Peyer's patch (tissue), 4 donors: ENCODE data around the gene NDST3. TPM values are rescaled to one million over a fixed set of nuclear protein-coding genes. Genes with fewer than 3 reads are reported as not detected.
"Not testable (repeated sequence)": the region's sequence is repeated elsewhere in the genome, so short reads cannot be mapped to it uniquely, and the experiment has no call there.

ENCODE experiments used
- DNase-seq, 3 donors: peaks; one replicate each; pipeline ENCODE4 v3.0.0-alpha.2; 2017 to 2019
- H3K27ac ChIP-seq, 4 donors: fragments of 200-600 bp; sonication (generic); one replicate each; pipeline ENCODE4 v1.5.1; 2016 to 2019
- H3K27me3 ChIP-seq, 2 donors: fragments of 200-600 bp; sonication (generic); one replicate each; pipeline ENCODE4 v1.5.1; 2019
- H3K36me3 ChIP-seq, 3 donors: fragments of 200-600 bp; sonication (generic); one replicate each; pipeline ENCODE4 v1.5.1; 2016 to 2019
- H3K4me1 ChIP-seq, 4 donors: fragments of 200-600 bp; sonication (generic); one replicate each; pipeline ENCODE4 v1.5.1; 2016 to 2019
- H3K4me3 ChIP-seq, 4 donors: fragments of 200-600 bp; sonication (generic); 1 replicate in 3 of 4; 2 replicates in 1 of 4; pipeline ENCODE4 v1.5.1; 2016 to 2019; ENCODE audit warnings: mild to moderate bottlenecking in 1 of 4
- H3K9me3 ChIP-seq, 4 donors: fragments of 200-600 bp; sonication (generic); one replicate each; pipeline ENCODE4 v1.5.1; 2016 to 2019; ENCODE audit warnings: mild to moderate bottlenecking in 1 of 4
- POLR2A ChIP-seq, 2 donors: fragments of 450-650 bp; IDR thresholded peaks; one replicate each; pipeline ENCODE4 v1.5.1; 2017; ENCODE audit warnings: antibody characterized with exemption in 2 of 2, mild to moderate bottlenecking in 2 of 2, moderate library complexity in 2 of 2
- total RNA-seq, 4 donors: library from RNA; depleted of rRNA; stranded (reverse); fragments of >200 nt; gene quantifications; one replicate each; pipeline ENCODE4 v1.1.0, GENCODE V29; 2016
- TF ChIP-seq, protein P1 (sequence below), 6 experiments: fragments of 450-650 bp in 4 of 6; fragments of 200-600 bp in 2 of 6; sonication (generic) in 1 of 6; IDR thresholded peaks; one replicate each; pipeline ENCODE4 v1.5.1; 2017 to 2019; ENCODE audit warnings: antibody characterized with exemption in 6 of 6, mild to moderate bottlenecking in 3 of 6, moderate library complexity in 1 of 6

NDST3 gene
- total RNA-seq, 4 donors from 2014 or later = not detected

DNA sequence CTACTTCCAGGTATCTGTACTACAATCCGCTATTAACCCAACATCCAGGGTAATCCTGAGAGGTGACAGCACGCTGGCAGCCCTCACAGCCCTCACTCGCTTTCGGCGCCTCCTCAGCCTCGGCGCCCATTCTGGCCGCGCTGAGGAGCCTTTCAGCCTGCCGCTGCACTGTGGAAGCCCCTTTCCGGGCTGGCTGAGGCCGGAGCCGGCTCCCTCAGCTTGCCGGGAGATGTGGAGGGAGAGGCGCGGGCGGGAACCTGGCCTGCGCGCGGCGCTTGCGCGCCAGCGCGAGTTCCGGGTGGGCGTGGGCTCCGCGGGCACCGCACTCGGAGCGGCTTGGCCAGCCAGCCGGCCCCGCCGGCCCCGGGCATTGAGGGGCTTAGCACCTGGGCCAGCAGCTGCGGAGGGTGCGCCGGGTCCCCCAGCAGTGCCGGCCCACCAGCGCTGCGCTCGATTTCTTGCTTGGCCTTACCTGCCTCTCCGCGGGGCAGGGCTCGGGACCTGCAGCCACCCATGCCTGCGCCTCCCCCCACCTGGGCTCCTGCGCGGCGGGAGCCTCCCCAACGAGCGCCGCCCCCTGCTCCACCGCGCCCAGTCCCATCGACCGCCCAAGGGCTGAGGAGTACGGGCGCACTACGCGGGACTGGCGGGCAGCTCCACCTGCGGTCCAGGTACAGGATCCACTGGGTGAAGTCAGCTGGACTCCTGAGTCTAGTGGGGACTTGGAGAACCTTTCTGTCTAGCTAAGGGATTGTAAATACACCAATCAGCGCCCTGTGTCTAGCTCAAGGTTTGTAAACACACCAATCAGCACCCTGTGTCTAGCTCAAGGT lies 231.2 kb downstream of the NDST3 start:
- peak overlapping the region; percentile 36 to 70 (median 50) for H3K4me3 ChIP-seq
- H3K36me3 ChIP-seq = no peaks in the 10 kb centered on the region
- TF ChIP-seq POLR2A (IDR thresholded peaks at IDR 0.05) = no peak
- TF ChIP-seq, protein P1, sequence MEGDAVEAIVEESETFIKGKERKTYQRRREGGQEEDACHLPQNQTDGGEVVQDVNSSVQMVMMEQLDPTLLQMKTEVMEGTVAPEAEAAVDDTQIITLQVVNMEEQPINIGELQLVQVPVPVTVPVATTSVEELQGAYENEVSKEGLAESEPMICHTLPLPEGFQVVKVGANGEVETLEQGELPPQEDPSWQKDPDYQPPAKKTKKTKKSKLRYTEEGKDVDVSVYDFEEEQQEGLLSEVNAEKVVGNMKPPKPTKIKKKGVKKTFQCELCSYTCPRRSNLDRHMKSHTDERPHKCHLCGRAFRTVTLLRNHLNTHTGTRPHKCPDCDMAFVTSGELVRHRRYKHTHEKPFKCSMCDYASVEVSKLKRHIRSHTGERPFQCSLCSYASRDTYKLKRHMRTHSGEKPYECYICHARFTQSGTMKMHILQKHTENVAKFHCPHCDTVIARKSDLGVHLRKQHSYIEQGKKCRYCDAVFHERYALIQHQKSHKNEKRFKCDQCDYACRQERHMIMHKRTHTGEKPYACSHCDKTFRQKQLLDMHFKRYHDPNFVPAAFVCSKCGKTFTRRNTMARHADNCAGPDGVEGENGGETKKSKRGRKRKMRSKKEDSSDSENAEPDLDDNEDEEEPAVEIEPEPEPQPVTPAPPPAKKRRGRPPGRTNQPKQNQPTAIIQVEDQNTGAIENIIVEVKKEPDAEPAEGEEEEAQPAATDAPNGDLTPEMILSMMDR (IDR thresholded peaks at IDR 0.05) = peak in 1 of 6 experiments; percentile 2
- DNase-seq = peak in 2 of 3 donors; percentile 48 to 76
- no peak overlapping the region for H3K27ac ChIP-seq
- no peaks in the 10 kb centered on the region for H3K9me3 ChIP-seq
- H3K4me1 ChIP-seq = no peaks in the 10 kb centered on the region
- no peaks in the 10 kb centered on the region for H3K27me3 ChIP-seq

DNA sequence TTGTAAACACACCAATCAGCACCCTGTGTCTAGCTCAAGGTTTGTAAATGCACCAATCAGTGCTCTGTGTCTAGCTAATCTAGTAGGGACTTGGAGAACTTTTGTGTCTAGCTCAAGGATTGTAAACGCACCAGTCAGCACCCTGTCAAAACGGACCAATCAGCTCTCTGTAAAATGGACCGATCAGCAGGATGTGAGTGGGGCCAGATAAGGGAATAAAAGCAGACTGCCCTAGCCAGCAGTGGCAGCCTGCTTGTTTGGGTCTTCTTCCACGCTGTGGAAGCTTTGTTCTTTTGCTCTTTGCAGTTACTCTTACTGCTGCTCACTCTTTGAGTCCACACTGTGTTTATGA lies 231.8 kb downstream of the NDST3 start:
- not testable (repeated sequence) for H3K4me1 ChIP-seq, H3K36me3 ChIP-seq, H3K27me3 ChIP-seq, H3K27ac ChIP-seq, H3K9me3 ChIP-seq, H3K4me3 ChIP-seq, DNase-seq

DNA sequence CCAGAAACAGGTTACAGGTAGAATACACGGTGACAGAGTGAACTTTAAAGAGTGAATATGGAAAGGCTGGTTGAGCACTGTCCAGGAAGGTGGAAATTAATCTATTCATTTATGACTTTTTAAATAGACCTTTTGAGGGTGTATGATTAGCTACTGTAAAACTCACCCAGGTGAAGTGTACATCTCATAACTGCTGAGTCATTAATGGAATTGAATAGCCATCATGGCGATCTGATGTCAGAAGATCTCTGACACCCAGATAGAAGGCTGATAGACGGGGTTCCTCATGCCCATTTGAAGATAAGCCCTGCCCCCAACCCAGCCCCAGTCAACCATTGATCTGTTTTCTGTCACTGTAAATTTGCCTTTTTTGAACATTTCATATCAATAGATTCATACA lies 234.5 kb downstream of the NDST3 start:
- H3K36me3 ChIP-seq = no peaks in the 10 kb centered on the region

DNA sequence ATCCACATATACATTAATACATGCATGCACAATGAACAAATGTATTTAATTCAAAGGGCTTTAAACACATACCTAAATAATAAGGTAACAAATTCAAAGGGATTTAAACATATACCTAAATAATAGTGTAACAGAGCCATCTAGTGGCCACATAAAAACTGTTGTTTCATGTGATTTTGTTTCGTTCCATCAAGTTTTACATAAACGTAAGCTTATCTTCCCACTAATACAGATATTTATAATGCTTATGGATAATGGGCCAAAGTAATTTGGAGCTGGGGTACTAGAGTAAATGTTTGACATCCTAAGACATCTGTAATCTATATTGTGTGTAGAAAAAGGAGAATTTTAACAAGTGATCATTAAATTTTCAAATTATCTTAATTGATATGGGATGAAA lies 236.2 kb downstream of the NDST3 start:
- H3K27ac ChIP-seq = no peak overlapping the region
- no peaks in the 10 kb centered on the region for H3K36me3 ChIP-seq
- H3K4me3 ChIP-seq = no peak overlapping the region
- H3K9me3 ChIP-seq = no peaks in the 10 kb centered on the region
- no peak for DNase-seq
- TF ChIP-seq, protein P1 (IDR thresholded peaks at IDR 0.05) = peak in 5 of 6 experiments; percentile 34 to 76 (median 65)
- TF ChIP-seq POLR2A (IDR thresholded peaks at IDR 0.05) = no peak
- H3K27me3 ChIP-seq = no peaks in the 10 kb centered on the region
- no peaks in the 10 kb centered on the region for H3K4me1 ChIP-seq

More for the DNA sequence above, 234.5 kb downstream of the NDST3 start:
- H3K27ac ChIP-seq = no peak overlapping the region
- H3K4me3 ChIP-seq = no peak overlapping the region
- no peaks in the 10 kb centered on the region for H3K4me1 ChIP-seq
- DNase-seq = no peak
- TF ChIP-seq POLR2A (IDR thresholded peaks at IDR 0.05) = no peak
- TF ChIP-seq, protein P1 (IDR thresholded peaks at IDR 0.05) = no peak
- H3K27me3 ChIP-seq = no peaks in the 10 kb centered on the region
- no peaks in the 10 kb centered on the region for H3K9me3 ChIP-seq

DNA sequence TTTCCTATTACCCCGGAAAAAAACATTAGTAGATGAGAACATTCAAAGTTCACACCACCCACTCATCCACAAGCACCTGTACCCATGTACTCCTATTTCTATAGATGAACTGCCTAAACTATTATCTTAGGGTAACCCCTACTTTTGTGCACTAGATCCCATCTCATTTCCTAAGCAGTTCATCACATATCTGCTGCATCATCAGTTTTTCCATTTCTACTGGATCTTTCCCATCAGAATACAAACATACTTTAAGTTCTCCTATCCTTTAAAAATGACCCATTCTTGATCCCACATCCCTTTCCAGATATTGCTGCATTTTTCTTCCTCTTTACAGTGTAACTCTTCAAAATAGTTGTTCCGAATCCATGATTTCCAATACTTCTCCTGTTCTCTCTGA lies 237.5 kb downstream of the NDST3 start:
- no peaks in the 10 kb centered on the region for H3K36me3 ChIP-seq
- H3K27me3 ChIP-seq = no peaks in the 10 kb centered on the region
- H3K9me3 ChIP-seq = no peaks in the 10 kb centered on the region
- no peak overlapping the region for H3K27ac ChIP-seq
- TF ChIP-seq, protein P1 (IDR thresholded peaks at IDR 0.05) = no peak
- no peak for TF ChIP-seq POLR2A (IDR thresholded peaks at IDR 0.05)
- no peaks in the 10 kb centered on the region for H3K4me1 ChIP-seq
- DNase-seq = no peak
- H3K4me3 ChIP-seq = no peak overlapping the region

DNA sequence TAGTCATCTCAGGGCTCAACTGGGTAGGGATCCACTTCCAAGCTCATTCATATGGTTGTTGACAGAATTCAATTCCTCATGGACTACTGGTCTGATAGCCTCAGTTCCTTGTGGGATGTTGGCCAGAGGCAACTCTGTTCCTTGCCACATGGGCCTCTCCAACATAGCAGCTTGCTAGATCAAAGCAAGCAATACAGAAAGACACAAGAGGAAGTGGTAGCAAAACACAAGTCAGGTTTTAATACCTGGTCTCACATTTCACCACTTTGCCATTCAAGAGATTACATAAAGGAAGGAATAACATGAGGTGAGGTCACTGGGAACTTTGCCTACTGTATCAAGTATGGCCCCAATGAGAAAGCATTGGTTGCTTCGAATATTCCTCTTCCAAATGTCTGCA lies 239.4 kb downstream of the NDST3 start:
- no peak for TF ChIP-seq POLR2A (IDR thresholded peaks at IDR 0.05)
- TF ChIP-seq, protein P1 (IDR thresholded peaks at IDR 0.05) = no peak
- Histone ChIP-seq H3K9me3 (no peaks in the 10 kb centered on the region), H3K27ac (no peak overlapping the region), H3K4me1 (no peaks in the 10 kb centered on the region), H3K4me3 (no peak overlapping the region), H3K27me3 (no peaks in the 10 kb centered on the region), H3K36me3 (no peaks in the 10 kb centered on the region)
- DNase-seq = no peak
